Spleen (tissue), 7 donors: ENCODE results near the gene NUP107.

ENCODE experiments used
- POLR2A ChIP-seq, 3 donors: fragments of 450-650 bp; IDR thresholded peaks; one replicate each; pipeline ENCODE4 v1.5.1; 2017; ENCODE audit warnings: antibody characterized with exemption in 3 of 3, mild to moderate bottlenecking in 1 of 3
- TF ChIP-seq, protein P1 (sequence below), 11 experiments: fragments of 200-600 bp in 7 of 11; fragments of 450-650 bp in 4 of 11; sonication (generic) in 4 of 11; IDR thresholded peaks in 8 of 11; conservative IDR thresholded peaks in 3 of 11; 1 replicate in 7 of 11; 2 replicates in 4 of 11; pipeline versions ENCODE4 v1.4.0 to v1.8.0; 2016 to 2021; ENCODE audit warnings: antibody characterized with exemption in 11 of 11, inconsistent platforms in 4 of 11, mild to moderate bottlenecking in 1 of 11
- donor health status: DM: no; HTN: no; CAD: no; lungs with moderate emphysema.
- donor health status: DM: no; HTN: no; CAD: no.
- donor health status: DM: no; HTN: no; CAD: no.

DNA sequence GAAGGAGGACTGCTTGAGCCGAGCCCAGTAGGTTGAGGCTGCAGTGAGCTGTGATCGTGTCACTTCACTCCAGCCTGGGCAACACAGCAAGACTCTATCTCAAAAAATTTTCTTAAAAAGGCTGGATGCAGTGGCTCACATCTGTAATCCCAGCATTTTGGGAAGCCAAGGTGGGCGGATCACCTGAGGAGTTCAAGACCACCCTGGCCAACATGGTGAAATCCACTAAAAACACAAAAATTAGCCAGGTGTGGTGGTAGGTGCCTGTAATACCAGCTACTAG, 104.1 kb downstream of the NUP107 start:
- TF ChIP-seq, protein P1, sequence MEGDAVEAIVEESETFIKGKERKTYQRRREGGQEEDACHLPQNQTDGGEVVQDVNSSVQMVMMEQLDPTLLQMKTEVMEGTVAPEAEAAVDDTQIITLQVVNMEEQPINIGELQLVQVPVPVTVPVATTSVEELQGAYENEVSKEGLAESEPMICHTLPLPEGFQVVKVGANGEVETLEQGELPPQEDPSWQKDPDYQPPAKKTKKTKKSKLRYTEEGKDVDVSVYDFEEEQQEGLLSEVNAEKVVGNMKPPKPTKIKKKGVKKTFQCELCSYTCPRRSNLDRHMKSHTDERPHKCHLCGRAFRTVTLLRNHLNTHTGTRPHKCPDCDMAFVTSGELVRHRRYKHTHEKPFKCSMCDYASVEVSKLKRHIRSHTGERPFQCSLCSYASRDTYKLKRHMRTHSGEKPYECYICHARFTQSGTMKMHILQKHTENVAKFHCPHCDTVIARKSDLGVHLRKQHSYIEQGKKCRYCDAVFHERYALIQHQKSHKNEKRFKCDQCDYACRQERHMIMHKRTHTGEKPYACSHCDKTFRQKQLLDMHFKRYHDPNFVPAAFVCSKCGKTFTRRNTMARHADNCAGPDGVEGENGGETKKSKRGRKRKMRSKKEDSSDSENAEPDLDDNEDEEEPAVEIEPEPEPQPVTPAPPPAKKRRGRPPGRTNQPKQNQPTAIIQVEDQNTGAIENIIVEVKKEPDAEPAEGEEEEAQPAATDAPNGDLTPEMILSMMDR (IDR thresholded peaks at IDR 0.05 in 8 of 11, conservative IDR thresholded peaks at IDR 0.05 in 3 of 11), result no peak
- no peak for TF ChIP-seq POLR2A (IDR thresholded peaks at IDR 0.05)
